OCI-LY1 (cell line): Measurements from ENCODE around the gene PPIAL4G.
A peak's percentile ranks its signal among the peaks of the same experiment; 100 is the strongest.
"Not testable (repeated sequence)": the region's sequence is repeated elsewhere in the genome, so short reads cannot be mapped to it uniquely, and the experiment has no call there.

Experiments
- H2AFZ ChIP-seq: fragments of 200-600 bp; sonication (generic), shearing (Covaris generic); 2 replicates; pipeline ENCODE4 v1.6.0; 2014; ENCODE audit warnings: antibody characterized with exemption, mild to moderate bottlenecking, low read length
- H3F3A ChIP-seq: fragments of 200-600 bp; sonication (generic), shearing (Covaris generic); 2 replicates; pipeline ENCODE4 v1.6.0; 2014; ENCODE audit warnings: mild to moderate bottlenecking, antibody characterized with exemption, low read length, moderate library complexity; ENCODE audit not compliant: insufficient read depth
- H3K27ac ChIP-seq: fragments of 200-600 bp; sonication (generic); 2 replicates; pipeline ENCODE4 v1.5.1; 2014; ENCODE audit warnings: low read length, mixed run types, mild to moderate bottlenecking, low read depth; ENCODE audit not compliant: poor library complexity, severe bottlenecking
- H3K27me3 ChIP-seq: fragments of 200-600 bp; sonication (generic); 2 replicates; pipeline ENCODE4 v1.6.0; 2014; ENCODE audit warnings: antibody characterized with exemption, mild to moderate bottlenecking, low read length, moderate library complexity; ENCODE audit not compliant: insufficient read depth
- H3K36me3 ChIP-seq: fragments of 200-600 bp; sonication (generic); 2 replicates; pipeline ENCODE4 v1.6.1; 2014; ENCODE audit warnings: mild to moderate bottlenecking, antibody characterized with exemption, low read length, moderate library complexity, mixed read lengths; ENCODE audit not compliant: insufficient read depth
- H3K4me1 ChIP-seq: fragments of 200-600 bp; sonication (generic); 2 replicates; pipeline ENCODE4 v1.5.1; 2014; ENCODE audit warnings: mild to moderate bottlenecking, low read length, moderate library complexity; ENCODE audit not compliant: insufficient read depth, severe bottlenecking
- H3K4me2 ChIP-seq: fragments of 200-600 bp; sonication (generic), shearing (Covaris generic); 2 replicates; pipeline ENCODE4 v1.6.1; 2014; ENCODE audit warnings: low read length
- H3K4me3 ChIP-seq: fragments of 200-600 bp; sonication (generic); 2 replicates; pipeline ENCODE4 v1.5.1; 2014; ENCODE audit warnings: low read length, low read depth, mild to moderate bottlenecking, mixed read lengths; ENCODE audit not compliant: poor library complexity, severe bottlenecking
- H3K79me2 ChIP-seq: fragments of 200-600 bp; shearing (Covaris generic); 2 replicates; pipeline ENCODE4 v1.6.1; 2016; ENCODE audit warnings: mixed run types, low read length, mixed read lengths; ENCODE audit not compliant: insufficient read depth
- H3K9ac ChIP-seq: fragments of 200-600 bp; sonication (generic), shearing (Covaris generic); 2 replicates; pipeline ENCODE4 v1.6.1; 2014; ENCODE audit warnings: mild to moderate bottlenecking, low read length, mixed read lengths
- H3K9me2 ChIP-seq: fragments of 200-600 bp; sonication (generic), shearing (Covaris generic); 2 replicates; pipeline ENCODE4 v1.6.1; 2014; ENCODE audit warnings: low read depth, mild to moderate bottlenecking, low read length, mixed read lengths
- H3K9me3 ChIP-seq: fragments of 200-600 bp; shearing (Covaris generic); 2 replicates; pipeline ENCODE4 v1.6.1; 2014; ENCODE audit warnings: low read length, mixed read lengths
- H4K20me1 ChIP-seq: fragments of 200-600 bp; sonication (generic), shearing (Covaris generic); 2 replicates; pipeline ENCODE4 v1.6.0; 2016; ENCODE audit warnings: mild to moderate bottlenecking, low read length; ENCODE audit not compliant: insufficient read depth
- CTCF ChIP-seq: fragments of 200-600 bp; sonication (generic), shearing (Covaris generic); IDR thresholded peaks from 2 replicates; pipeline ENCODE4 v1.5.1; 2017; ENCODE audit warnings: mild to moderate bottlenecking, antibody characterized with exemption, low read length, moderate library complexity, mixed read lengths
- EZH2 ChIP-seq: fragments of 200-600 bp; sonication (generic), shearing (Covaris generic); IDR thresholded peaks from 2 replicates; pipeline ENCODE4 v1.8.0; 2017; ENCODE audit warnings: borderline replicate concordance, mixed run types, mild to moderate bottlenecking, antibody characterized with exemption, low read length, moderate library complexity, mixed read lengths

PPIAL4G gene

GRCh38 chr1:148458398-148458797, 24.7 kb downstream of the PPIAL4G start:
- H3K27me3 ChIP-seq, H3K9me2 ChIP-seq, H3K9me3 ChIP-seq, H4K20me1 ChIP-seq, H2AFZ ChIP-seq, H3K79me2 ChIP-seq, H3K36me3 ChIP-seq, H3F3A ChIP-seq, H3K4me1 ChIP-seq: not testable (repeated sequence)
- peak overlapping the region; percentile 82 for H3K27ac ChIP-seq
- H3K4me2 ChIP-seq, result peak overlapping the region; percentile 50
- peak overlapping the region; percentile 52; the same call in 1 of the 2 replicates for H3K9ac ChIP-seq
- H3K4me3 ChIP-seq, result peak overlapping the region; percentile 73

- H2AFZ ChIP-seq, H3K36me3 ChIP-seq, H3F3A ChIP-seq, H3K4me1 ChIP-seq, H3K9me2 ChIP-seq, H3K27ac ChIP-seq, H3K4me3 ChIP-seq, H3K4me2 ChIP-seq, H3K9me3 ChIP-seq, H3K79me2 ChIP-seq, H3K9ac ChIP-seq, H3K27me3 ChIP-seq, H4K20me1 ChIP-seq: not testable (repeated sequence)
These were observed 30.3 kb downstream of the PPIAL4G start for GRCh38 chr1:148452845-148453244.

- not testable (repeated sequence) for H2AFZ ChIP-seq, H3K9me2 ChIP-seq, H3K9ac ChIP-seq, H3F3A ChIP-seq, H3K4me2 ChIP-seq, H3K36me3 ChIP-seq, H4K20me1 ChIP-seq, H3K79me2 ChIP-seq, H3K9me3 ChIP-seq, H3K4me3 ChIP-seq, H3K4me1 ChIP-seq, H3K27ac ChIP-seq, H3K27me3 ChIP-seq
These were observed 43.3 kb downstream of the PPIAL4G start for GRCh38 chr1:148439654-148440325.

GRCh38 chr1:148435406-148435805, 47.7 kb downstream of the PPIAL4G start:
- Histone ChIP-seq H3K4me3 (no peak overlapping the region), H4K20me1 (no peaks in the 10 kb centered on the region), H3K9ac (no peak overlapping the region), H3K4me2 (no peak overlapping the region), H3K4me1 (no peaks in the 10 kb centered on the region), H3K27me3 (no peaks in the 10 kb centered on the region), H3K9me2 (no peaks in the 10 kb centered on the region), H3K79me2 (no peaks in the 10 kb centered on the region), H3K27ac (no peak overlapping the region), H3F3A (no peaks in the 10 kb centered on the region), H3K9me3 (no peaks in the 10 kb centered on the region), H3K36me3 (no peaks in the 10 kb centered on the region), H2AFZ (no peak overlapping the region)
- TF ChIP-seq EZH2 (no peak), CTCF (no peak)
